Fibroblast of lung (primary cell): ENCODE measurements around the gene CCDC154. TPM values are rescaled to one million over a fixed set of nuclear protein-coding genes. Genes with fewer than 3 reads are reported as not detected.

Experiments
- DNase-seq, 2 donors: peaks; one replicate each; pipeline versions ENCODE4 v3.0.0 to v3.0.0-alpha.2; 2010; ENCODE audit warnings: low read depth in 2 of 2
- H2AFZ ChIP-seq: 2 replicates; pipeline ENCODE4 v1.5.1; 2012; ENCODE audit warnings: low read length, control low read depth, inconsistent platforms
- H3K27ac ChIP-seq: 2 replicates; pipeline ENCODE4 v1.5.1; 2011; ENCODE audit warnings: low read length, control low read depth; ENCODE audit not compliant: insufficient read depth
- H3K27me3 ChIP-seq: 2 replicates; pipeline ENCODE4 v1.5.1; 2011; ENCODE audit warnings: mild to moderate bottlenecking, low read length; ENCODE audit not compliant: control insufficient read depth, insufficient read depth
- H3K36me3 ChIP-seq: 2 replicates; pipeline ENCODE4 v1.5.1; 2011; ENCODE audit warnings: low read length; ENCODE audit not compliant: control insufficient read depth, insufficient read depth
- H3K4me1 ChIP-seq: 2 replicates; pipeline ENCODE4 v1.5.1; 2011; ENCODE audit warnings: low read length; ENCODE audit not compliant: control insufficient read depth, insufficient read depth; ENCODE audit errors: extremely low read depth
- H3K4me2 ChIP-seq: 2 replicates; pipeline ENCODE4 v1.5.1; 2011; ENCODE audit warnings: low read length, control low read depth; ENCODE audit not compliant: insufficient read depth; ENCODE audit errors: extremely low read depth
- H3K4me3 ChIP-seq, 4 experiments: fragments of 200-600 bp in 1 of 4; sonication (generic) in 1 of 4; replicated peaks in 1 of 4; 2 replicates each; pipeline ENCODE4 v1.5.1; 2011 to 2016; ENCODE audit warnings: low read length in 4 of 4, low read depth in 3 of 4, mild to moderate bottlenecking in 3 of 4, control low read depth in 2 of 4, inconsistent platforms in 1 of 4, mixed read lengths in 1 of 4; ENCODE audit not compliant: insufficient read depth in 1 of 4; ENCODE audit errors: control extremely low read depth in 1 of 4
- H3K79me2 ChIP-seq: 2 replicates; pipeline ENCODE4 v1.5.1; 2012; ENCODE audit warnings: mild to moderate bottlenecking, low read length, inconsistent platforms; ENCODE audit not compliant: control insufficient read depth, insufficient read depth
- H3K9ac ChIP-seq: 2 replicates; pipeline ENCODE4 v1.5.1; 2011; ENCODE audit warnings: mild to moderate bottlenecking, low read length, control low read depth; ENCODE audit not compliant: insufficient read depth
- H3K9me3 ChIP-seq: 2 replicates; pipeline ENCODE4 v1.5.1; 2012; ENCODE audit warnings: low read depth, low read length; ENCODE audit not compliant: control insufficient read depth, insufficient read depth
- H4K20me1 ChIP-seq: 2 replicates; pipeline ENCODE4 v1.5.1; 2011; ENCODE audit warnings: low read length; ENCODE audit not compliant: control insufficient read depth, insufficient read depth; ENCODE audit errors: extremely low read depth
- EZH2 ChIP-seq: IDR thresholded peaks from 2 replicates; pipeline ENCODE4 v1.5.1; 2012; ENCODE audit warnings: low read length, control low read depth, mild to moderate bottlenecking; ENCODE audit errors: missing control alignments
- polyA plus RNA-seq, 2 donors: library from polyadenylated mRNA; depleted of rRNA in 1 of 2; stranded (reverse) in 1 of 2; unstranded in 1 of 2; fragments of >200 nt; gene quantifications; 2 replicates each; pipeline ENCODE4 v1.2.1, GENCODE V29; 2011 to 2012; ENCODE audit warnings: missing spikeins in 1 of 2
- total RNA-seq: library from RNA; depleted of rRNA; stranded (reverse); fragments of >200 nt; gene quantifications from 2 replicates; pipeline ENCODE4 v1.2.1, GENCODE V29; 2014
- TF ChIP-seq, protein P1 (sequence below), 2 donors: IDR thresholded peaks in 1 of 2; conservative IDR thresholded peaks in 1 of 2; 1 replicate in 1 of 2; 2 replicates in 1 of 2; pipeline ENCODE4 v1.5.1; 2011 to 2012; ENCODE audit warnings: low read length in 2 of 2, control low read depth in 1 of 2, inconsistent platforms in 1 of 2, low read depth in 1 of 2, mild to moderate bottlenecking in 1 of 2

CCDC154 gene
- total and polyA plus RNA-seq, 2 donors (not counting 1 experiment from before 2014, with no cell fraction given), result 0.02 to 0.50 TPM

DNA sequence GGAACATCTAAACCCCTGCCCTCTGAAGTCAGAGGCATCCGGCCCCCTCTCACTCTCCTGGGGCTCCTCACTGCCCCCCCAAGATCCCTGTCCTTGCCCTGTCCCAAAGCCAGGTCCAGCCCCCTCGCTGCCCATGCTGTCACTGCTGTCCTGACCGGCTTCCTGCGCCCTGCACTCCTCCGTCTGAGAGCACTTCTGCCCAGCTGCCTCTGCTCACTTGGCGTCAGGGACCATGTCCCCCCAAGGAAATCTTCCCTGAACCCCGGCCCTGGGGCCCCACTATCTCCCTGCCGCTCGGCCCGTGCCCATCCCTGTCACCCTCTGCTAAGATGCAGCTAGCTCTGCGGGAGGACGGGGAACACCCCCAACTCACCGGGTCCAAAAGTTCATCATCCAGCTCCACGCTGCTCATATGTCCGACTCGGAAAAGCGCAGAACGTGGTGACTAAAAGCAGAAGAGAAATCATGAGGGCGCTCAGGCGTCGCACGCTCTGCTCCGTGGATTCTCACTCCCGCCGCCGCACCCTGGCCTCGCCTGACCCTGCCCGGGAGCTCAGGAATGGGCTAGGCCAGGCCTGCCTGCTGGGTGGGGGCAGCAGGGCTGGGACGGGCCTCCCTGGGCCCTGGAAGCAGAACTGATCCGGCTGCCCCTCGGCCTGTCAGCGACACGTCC, 20.7 kb upstream of the CCDC154 start:
- Histone ChIP-seq H3K4me1 (no peaks in the 10 kb centered on the region), H4K20me1 (no peaks in the 10 kb centered on the region), H3K27me3 (no peaks in the 10 kb centered on the region), H3K79me2 (peaks cover 15% of the 10 kb centered on the region), H3K36me3 (peaks cover 8% of the 10 kb centered on the region), H3K4me2 (no peak overlapping the region), H3K9me3 (no peaks in the 10 kb centered on the region), H3K4me3 (no peak overlapping the region), H3K27ac (no peak overlapping the region), H2AFZ (no peak overlapping the region), H3K9ac (no peak overlapping the region)
- no peak for TF ChIP-seq EZH2
- TF ChIP-seq, protein P1, sequence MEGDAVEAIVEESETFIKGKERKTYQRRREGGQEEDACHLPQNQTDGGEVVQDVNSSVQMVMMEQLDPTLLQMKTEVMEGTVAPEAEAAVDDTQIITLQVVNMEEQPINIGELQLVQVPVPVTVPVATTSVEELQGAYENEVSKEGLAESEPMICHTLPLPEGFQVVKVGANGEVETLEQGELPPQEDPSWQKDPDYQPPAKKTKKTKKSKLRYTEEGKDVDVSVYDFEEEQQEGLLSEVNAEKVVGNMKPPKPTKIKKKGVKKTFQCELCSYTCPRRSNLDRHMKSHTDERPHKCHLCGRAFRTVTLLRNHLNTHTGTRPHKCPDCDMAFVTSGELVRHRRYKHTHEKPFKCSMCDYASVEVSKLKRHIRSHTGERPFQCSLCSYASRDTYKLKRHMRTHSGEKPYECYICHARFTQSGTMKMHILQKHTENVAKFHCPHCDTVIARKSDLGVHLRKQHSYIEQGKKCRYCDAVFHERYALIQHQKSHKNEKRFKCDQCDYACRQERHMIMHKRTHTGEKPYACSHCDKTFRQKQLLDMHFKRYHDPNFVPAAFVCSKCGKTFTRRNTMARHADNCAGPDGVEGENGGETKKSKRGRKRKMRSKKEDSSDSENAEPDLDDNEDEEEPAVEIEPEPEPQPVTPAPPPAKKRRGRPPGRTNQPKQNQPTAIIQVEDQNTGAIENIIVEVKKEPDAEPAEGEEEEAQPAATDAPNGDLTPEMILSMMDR (conservative IDR thresholded peaks at IDR 0.05 in 1 of 2, IDR thresholded peaks at IDR 0.05 in 1 of 2; ENCODE audit: low read depth in 1 of 2, low read length in 2 of 2), result no peak
- no peak for DNase-seq

DNA sequence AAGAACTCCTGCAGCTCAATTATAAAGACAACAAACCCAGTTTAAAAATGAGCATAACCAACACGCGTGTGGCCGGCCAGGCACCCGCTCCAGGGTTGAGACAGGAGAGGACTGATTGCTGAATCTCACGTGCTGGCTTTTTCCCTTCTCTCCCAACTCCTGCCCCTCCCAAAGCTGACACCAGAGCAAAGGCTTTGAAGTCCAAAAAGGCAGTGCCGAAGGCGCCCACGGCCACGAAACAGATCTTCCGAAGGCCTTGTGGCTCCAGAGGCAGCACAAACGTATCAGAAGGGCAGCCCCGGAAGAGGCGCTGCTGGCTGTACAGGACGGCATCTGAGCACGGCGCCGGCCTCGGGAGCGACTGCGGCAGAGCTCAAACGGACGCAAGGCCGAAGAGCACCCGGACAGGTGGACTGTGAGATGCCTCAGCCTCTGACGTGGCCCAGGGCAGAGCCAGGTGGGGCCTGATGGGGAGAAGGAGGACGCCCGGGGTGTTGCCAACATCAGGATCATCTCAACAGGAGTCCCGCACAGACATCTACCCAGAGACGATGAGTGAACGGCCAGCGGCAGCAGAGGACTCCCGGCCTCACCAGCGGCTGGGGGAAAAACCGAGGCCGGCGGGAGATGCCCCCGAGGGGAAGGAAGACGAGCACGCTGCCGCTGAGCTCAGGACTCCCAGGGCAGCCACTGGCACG, 20.0 kb upstream of the CCDC154 start:
- no peak overlapping the region for H3K4me2 ChIP-seq
- no peak overlapping the region for H3K9ac ChIP-seq
- H2AFZ ChIP-seq, result no peak overlapping the region
- H3K36me3 ChIP-seq, result peaks cover 8% of the 10 kb centered on the region
- no peaks in the 10 kb centered on the region for H3K9me3 ChIP-seq
- TF ChIP-seq EZH2, result no peak
- TF ChIP-seq, protein P1 (conservative IDR thresholded peaks at IDR 0.05 in 1 of 2, IDR thresholded peaks at IDR 0.05 in 1 of 2; ENCODE audit: low read depth in 1 of 2, low read length in 2 of 2), result no peak
- H3K79me2 ChIP-seq, result peaks cover 10% of the 10 kb centered on the region
- H3K4me1 ChIP-seq, result no peaks in the 10 kb centered on the region
- H3K4me3 ChIP-seq, result no peak overlapping the region
- H3K27ac ChIP-seq, result no peak overlapping the region
- DNase-seq, result no peak
- no peaks in the 10 kb centered on the region for H3K27me3 ChIP-seq
- H4K20me1 ChIP-seq, result no peaks in the 10 kb centered on the region

DNA sequence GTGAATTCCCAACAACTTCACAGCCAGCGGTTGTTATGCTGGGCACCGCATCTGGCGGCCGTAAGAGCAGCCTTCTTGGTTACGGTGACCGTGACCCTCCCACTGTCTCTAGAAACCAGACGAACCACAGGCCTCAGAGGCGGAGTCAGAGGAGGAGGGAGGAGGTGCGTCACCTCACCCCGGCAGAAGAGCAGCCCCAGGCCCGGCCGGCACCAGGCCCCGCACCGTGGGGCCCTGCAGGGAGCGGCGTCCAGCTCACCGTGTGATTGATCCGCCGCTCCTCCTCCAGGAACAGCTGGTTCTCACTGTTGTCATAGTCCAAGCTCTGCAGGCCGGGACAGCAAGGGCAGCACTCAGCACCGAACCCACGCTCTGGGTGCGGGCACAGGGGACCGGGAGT, 16.8 kb upstream of the CCDC154 start:
- H2AFZ ChIP-seq, result no peak overlapping the region

More for the DNA sequence above, 16.8 kb upstream of the CCDC154 start:
- H4K20me1 ChIP-seq, result no peaks in the 10 kb centered on the region
- H3K4me2 ChIP-seq, result no peak overlapping the region
- H3K36me3 ChIP-seq, result peaks cover 10% of the 10 kb centered on the region
- no peak for DNase-seq
- no peaks in the 10 kb centered on the region for H3K4me1 ChIP-seq
- no peaks in the 10 kb centered on the region for H3K9me3 ChIP-seq
- no peaks in the 10 kb centered on the region for H3K79me2 ChIP-seq
- H3K4me3 ChIP-seq, result no peak overlapping the region
- H3K27me3 ChIP-seq, result no peaks in the 10 kb centered on the region
- no peak for TF ChIP-seq EZH2
- TF ChIP-seq, protein P1 (conservative IDR thresholded peaks at IDR 0.05 in 1 of 2, IDR thresholded peaks at IDR 0.05 in 1 of 2; ENCODE audit: low read depth in 1 of 2, low read length in 2 of 2), result no peak
- no peak overlapping the region for H3K27ac ChIP-seq
- no peak overlapping the region for H3K9ac ChIP-seq
